K562 (cell line): ENCODE results near the gene CLDN5. TPM values are rescaled to one million over a fixed set of nuclear protein-coding genes. Genes with fewer than 3 reads are reported as not detected.

ENCODE experiments used
- ARID4B ChIP-seq: sonication (generic); formaldehyde crosslinking; IDR thresholded peaks from 2 replicates; pipeline ENCODE4 v1.8.0; 2022; ENCODE audit warnings: mild to moderate bottlenecking, missing genetic modification reagents
- ASH1L ChIP-seq: fragments of 450-650 bp; IDR thresholded peaks from 2 replicates; pipeline ENCODE4 v1.6.1; 2018; ENCODE audit warnings: borderline replicate concordance, mild to moderate bottlenecking, low read depth; ENCODE audit not compliant: partially characterized antibody
- ATF3 ChIP-seq, 2 experiments: fragments of 450-650 bp in 1 of 2; sonication (generic) in 1 of 2; formaldehyde crosslinking in 1 of 2; IDR thresholded peaks in 1 of 2; conservative IDR thresholded peaks in 1 of 2; 2 replicates each; pipeline versions ENCODE4 v1.6.1 to v1.8.1; 2016 to 2023; ENCODE audit warnings: mild to moderate bottlenecking in 2 of 2, moderate library complexity in 2 of 2, inconsistent platforms in 1 of 2, missing genetic modification reagents in 1 of 2
- CEBPG ChIP-seq, 3 experiments: fragments of 200-800 bp in 1 of 3; sonication (Bioruptor generic) in 1 of 3; sonication (generic) in 1 of 3; formaldehyde crosslinking in 1 of 3; IDR thresholded peaks in 2 of 3; conservative IDR thresholded peaks in 1 of 3; 2 replicates each; pipeline versions ENCODE4 v1.6.1 to v1.8.0; 2016 to 2022; ENCODE audit warnings: missing compliant biosample characterization in 2 of 3, missing genetic modification characterization in 2 of 3, mild to moderate bottlenecking in 1 of 3, missing genetic modification reagents in 1 of 3
- FOXM1 ChIP-seq, 2 experiments: fragments of 450-650 bp in 1 of 2; sonication (generic) in 1 of 2; formaldehyde crosslinking in 1 of 2; IDR thresholded peaks; 2 replicates each; pipeline versions ENCODE4 v1.6.1 to v1.9.0; 2017 to 2022; ENCODE audit warnings: low read depth in 2 of 2, mild to moderate bottlenecking in 2 of 2, missing genetic modification reagents in 1 of 2, moderate library complexity in 1 of 2
- MXD1 ChIP-seq: fragments of 250-450 bp; sonication (Bioruptor Pico); IDR thresholded peaks from 2 replicates; pipeline ENCODE4 v1.8.0; 2021; ENCODE audit warnings: borderline replicate concordance, mild to moderate bottlenecking, moderate library complexity; ENCODE audit not compliant: poor library complexity, severe bottlenecking
- NR4A1 ChIP-seq, 2 experiments: fragments of 250-450 bp in 1 of 2; fragments of 450-650 bp in 1 of 2; sonication (Bioruptor Pico) in 1 of 2; IDR thresholded peaks; 2 replicates each; pipeline versions ENCODE4 v1.4.0 to v1.6.1; 2016 to 2020; ENCODE audit warnings: mild to moderate bottlenecking in 2 of 2, missing compliant biosample characterization in 1 of 2, missing genetic modification characterization in 1 of 2, moderate library complexity in 1 of 2
- PCBP2 ChIP-seq: fragments of 200-400 bp; formaldehyde crosslinking; IDR thresholded peaks from 2 replicates; pipeline ENCODE4 v1.6.1; 2018; ENCODE audit warnings: low read length, low read depth, mild to moderate bottlenecking, moderate library complexity; ENCODE audit not compliant: poor library complexity, severe bottlenecking
- PYGO2 ChIP-seq: fragments of 450-650 bp; IDR thresholded peaks from 2 replicates; pipeline ENCODE4 v1.6.1; 2016; ENCODE audit warnings: mild to moderate bottlenecking, missing genetic modification characterization, moderate library complexity, missing compliant biosample characterization
- TAL1 ChIP-seq: fragments of 450-650 bp; IDR thresholded peaks from 2 replicates; pipeline ENCODE4 v1.6.1; 2016; ENCODE audit warnings: mild to moderate bottlenecking
- TARDBP ChIP-seq: fragments of 450-650 bp; IDR thresholded peaks from 2 replicates; pipeline ENCODE4 v1.6.1; 2016
- ZZZ3 ChIP-seq: fragments of 450-650 bp; IDR thresholded peaks from 2 replicates; pipeline ENCODE4 v1.6.1; 2016; ENCODE audit warnings: antibody characterized with exemption, mild to moderate bottlenecking, moderate library complexity
- polyA plus RNA-seq, 8 experiments: library from polyadenylated mRNA; depleted of rRNA in 4 of 8; stranded (reverse) in 5 of 8; unstranded in 3 of 8; fragments of >200 nt; fragmentation: Nextera tagmentation in 2 of 8; fragmentation: Illumina TruSeq in 1 of 8; extraction: Ambion mirVana in 2 of 8; extraction: Trizol in 1 of 8; gene quantifications; 2 replicates each; pipeline versions ENCODE4 v1.2.1 to v1.2.3, GENCODE V29; 2011 to 2014; ENCODE audit warnings: inconsistent platforms in 1 of 8, missing spikeins in 1 of 8
- total RNA-seq, 7 experiments: library from RNA; depleted of rRNA in 6 of 7; stranded (reverse); fragments of >200 nt in 6 of 7; fragmentation: Illumina TruSeq in 2 of 7; extraction: Trizol in 2 of 7; gene quantifications; 2 replicates each; pipeline versions ENCODE4 v1.2.1 to v1.2.3, GENCODE V29; 2011 to 2021; ENCODE audit warnings: low replicate concordance in 1 of 7
- TF ChIP-seq, protein P1 (sequence below): fragments of 250-450 bp; sonication (Bioruptor Pico); IDR thresholded peaks from 2 replicates; pipeline ENCODE4 v1.5.0; 2020; ENCODE audit warnings: mild to moderate bottlenecking
- TF ChIP-seq, protein P2 (sequence below): fragments of 450-650 bp; IDR thresholded peaks from 2 replicates; pipeline ENCODE4 v1.7.0; 2016; ENCODE audit warnings: borderline replicate concordance

Gene CLDN5
- total and polyA plus RNA-seq, 9 of the 15 experiments (the other 6 are each of a cell fraction or from before 2014, with no cell fraction given): 0.20 TPM; not detected in 8

GRCh38 chr22:19520566-19521305, 3.5 kb downstream of the CLDN5 start (continued):
- no peak for TF ChIP-seq MXD1 (CRISPR knock-in tag)
- TF ChIP-seq ZZZ3: no peak
- TF ChIP-seq NR4A1 (CRISPR knock-in tag; IDR thresholded peaks at IDR 0.05): no peak
- no peak for TF ChIP-seq NR4A1 (tag; IDR thresholded peaks at IDR 0.05)
- TF ChIP-seq ASH1L: no peak
- TF ChIP-seq, protein P1, sequence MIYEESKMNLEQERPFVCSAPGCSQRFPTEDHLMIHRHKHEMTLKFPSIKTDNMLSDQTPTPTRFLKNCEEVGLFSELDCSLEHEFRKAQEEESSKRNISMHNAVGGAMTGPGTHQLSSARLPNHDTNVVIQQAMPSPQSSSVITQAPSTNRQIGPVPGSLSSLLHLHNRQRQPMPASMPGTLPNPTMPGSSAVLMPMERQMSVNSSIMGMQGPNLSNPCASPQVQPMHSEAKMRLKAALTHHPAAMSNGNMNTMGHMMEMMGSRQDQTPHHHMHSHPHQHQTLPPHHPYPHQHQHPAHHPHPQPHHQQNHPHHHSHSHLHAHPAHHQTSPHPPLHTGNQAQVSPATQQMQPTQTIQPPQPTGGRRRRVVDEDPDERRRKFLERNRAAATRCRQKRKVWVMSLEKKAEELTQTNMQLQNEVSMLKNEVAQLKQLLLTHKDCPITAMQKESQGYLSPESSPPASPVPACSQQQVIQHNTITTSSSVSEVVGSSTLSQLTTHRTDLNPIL: no peak
- no peak for TF ChIP-seq ATF3 (IDR thresholded peaks at IDR 0.05)
- TF ChIP-seq ATF3 (CRISPR knock-in tag; conservative IDR thresholded peaks at IDR 0.05): no peak
- TF ChIP-seq, protein P2, sequence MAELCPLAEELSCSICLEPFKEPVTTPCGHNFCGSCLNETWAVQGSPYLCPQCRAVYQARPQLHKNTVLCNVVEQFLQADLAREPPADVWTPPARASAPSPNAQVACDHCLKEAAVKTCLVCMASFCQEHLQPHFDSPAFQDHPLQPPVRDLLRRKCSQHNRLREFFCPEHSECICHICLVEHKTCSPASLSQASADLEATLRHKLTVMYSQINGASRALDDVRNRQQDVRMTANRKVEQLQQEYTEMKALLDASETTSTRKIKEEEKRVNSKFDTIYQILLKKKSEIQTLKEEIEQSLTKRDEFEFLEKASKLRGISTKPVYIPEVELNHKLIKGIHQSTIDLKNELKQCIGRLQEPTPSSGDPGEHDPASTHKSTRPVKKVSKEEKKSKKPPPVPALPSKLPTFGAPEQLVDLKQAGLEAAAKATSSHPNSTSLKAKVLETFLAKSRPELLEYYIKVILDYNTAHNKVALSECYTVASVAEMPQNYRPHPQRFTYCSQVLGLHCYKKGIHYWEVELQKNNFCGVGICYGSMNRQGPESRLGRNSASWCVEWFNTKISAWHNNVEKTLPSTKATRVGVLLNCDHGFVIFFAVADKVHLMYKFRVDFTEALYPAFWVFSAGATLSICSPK: no peak
- 0 out of 2 replicates have a peak, but pooled peaks have one; percentile 11 for TF ChIP-seq ARID4B
- no peak for TF ChIP-seq TARDBP
- no peak for TF ChIP-seq PCBP2
- no peak for TF ChIP-seq CEBPG (CRISPR knock-in tag; IDR thresholded peaks at IDR 0.05)
- no peak for TF ChIP-seq CEBPG (tag; conservative IDR thresholded peaks at IDR 0.05 in 1 of 2, IDR thresholded peaks at IDR 0.05 in 1 of 2)
- TF ChIP-seq TAL1: no peak
- no peak for TF ChIP-seq FOXM1 (IDR thresholded peaks at IDR 0.05; ENCODE audit: low read depth)
- no peak for TF ChIP-seq FOXM1 (CRISPR knock-in tag; IDR thresholded peaks at IDR 0.05; ENCODE audit: low read depth)
- TF ChIP-seq PYGO2 (tag): no peak
